PC-9 (cell line): ENCODE measurements around the gene RNU11. TPM values are rescaled to one million over a fixed set of nuclear protein-coding genes. Genes with fewer than 3 reads are reported as not detected.
"Not testable (repeated sequence)": the region's sequence is repeated elsewhere in the genome, so short reads cannot be mapped to it uniquely, and the experiment has no call there.

Source experiments
- BruUV-seq: library from RNA; stranded (reverse); fragments of 400-500 nt; replicated peaks from 2 replicates; lab custom pipeline; 2021; lab: Mats Ljungman, UMichigan
- CTCF ChIA-PET: fragments of 300-600 bp; sonication (Branson Sonifier 250); formaldehyde crosslinking; loops from one replicate; lab custom pipeline; 2022; ENCODE audit warnings: antibody characterized with exemption; lab: Charles Lee
- POLR2A ChIA-PET: fragments of 300-600 bp; sonication (Branson Sonifier 250); formaldehyde crosslinking; loops from one replicate; lab custom pipeline; 2022; ENCODE audit warnings: antibody characterized with exemption; ENCODE audit not compliant: unreplicated experiment; lab: Charles Lee
- DNase-seq, 2 experiments: peaks; one replicate each; pipeline versions ENCODE4 v3.0.0 to v3.0.0-alpha.2; 2015 to 2022; ENCODE audit warnings: mixed read lengths in 1 of 2
- H2AFZ ChIP-seq: fragments of 200-600 bp; sonication (generic); 2 replicates; pipeline ENCODE4 v1.8.1; 2017; ENCODE audit warnings: antibody characterized with exemption
- H3F3A ChIP-seq: fragments of 200-600 bp; sonication (generic); 2 replicates; pipeline ENCODE4 v1.8.1; 2017; ENCODE audit warnings: antibody characterized with exemption, mild to moderate bottlenecking, low read depth; ENCODE audit not compliant: insufficient read depth
- H3K27ac ChIP-seq: fragments of 200-600 bp; sonication (generic); 2 replicates; pipeline ENCODE4 v1.6.1; 2016; ENCODE audit warnings: mixed run types
- H3K27me3 ChIP-seq: fragments of 200-600 bp; sonication (generic); 2 replicates; pipeline ENCODE4 v1.6.1; 2016; ENCODE audit warnings: low read depth, mixed run types; ENCODE audit not compliant: insufficient read depth
- H3K36me3 ChIP-seq: fragments of 200-600 bp; sonication (generic); 2 replicates; pipeline ENCODE4 v1.6.1; 2016; ENCODE audit warnings: low read depth, mixed run types
- H3K4me1 ChIP-seq: fragments of 200-600 bp; sonication (generic); replicated peaks from 2 replicates; pipeline ENCODE4 v1.6.1; 2016; ENCODE audit warnings: mixed run types; ENCODE audit not compliant: insufficient read depth
- H3K4me2 ChIP-seq: fragments of 200-600 bp; sonication (generic); 2 replicates; pipeline ENCODE4 v1.6.1; 2017; ENCODE audit warnings: mixed run types
- H3K4me3 ChIP-seq: fragments of 200-600 bp; sonication (generic); 2 replicates; pipeline ENCODE4 v1.6.1; 2016; ENCODE audit warnings: mixed run types
- H3K79me2 ChIP-seq: fragments of 200-600 bp; sonication (generic); 2 replicates; pipeline ENCODE4 v1.6.1; 2017; ENCODE audit warnings: low read depth, mixed run types
- H3K9me2 ChIP-seq: fragments of 200-600 bp; sonication (generic); 2 replicates; pipeline ENCODE4 v1.8.1; 2017; ENCODE audit warnings: mild to moderate bottlenecking; ENCODE audit not compliant: insufficient read depth
- H3K9me3 ChIP-seq: fragments of 200-600 bp; sonication (generic); 2 replicates; pipeline ENCODE4 v1.8.1; 2016; ENCODE audit warnings: low read depth; ENCODE audit not compliant: insufficient read depth
- H4K20me1 ChIP-seq: fragments of 200-600 bp; sonication (generic); 2 replicates; pipeline ENCODE4 v1.8.1; 2017; ENCODE audit not compliant: insufficient read depth
- CTCF ChIP-seq: fragments of 200-600 bp; sonication (generic); conservative IDR thresholded peaks from 2 replicates; pipeline ENCODE4 v1.6.1; 2017; ENCODE audit warnings: mixed run types, antibody characterized with exemption, mild to moderate bottlenecking, moderate library complexity
- EZH2 ChIP-seq: fragments of 200-600 bp; sonication (generic); IDR thresholded peaks from 2 replicates; pipeline ENCODE4 v1.8.0; 2017; ENCODE audit warnings: antibody characterized with exemption, low read depth
- intact Hi-C: fragments of 100-400 bp; cut with micrococcal nuclease; formaldehyde crosslinking; loops from one replicate; pipeline ENCODE4 v1.10.0; 2022; ENCODE audit not compliant: unreplicated experiment
- total RNA-seq: library from RNA; stranded (reverse); gene quantifications from 2 replicates; pipeline ENCODE4 v1.2.3, GENCODE V29; 2021

RNU11 gene
- total RNA-seq, 1 experiment from 2014 or later, result not detected

DNA sequence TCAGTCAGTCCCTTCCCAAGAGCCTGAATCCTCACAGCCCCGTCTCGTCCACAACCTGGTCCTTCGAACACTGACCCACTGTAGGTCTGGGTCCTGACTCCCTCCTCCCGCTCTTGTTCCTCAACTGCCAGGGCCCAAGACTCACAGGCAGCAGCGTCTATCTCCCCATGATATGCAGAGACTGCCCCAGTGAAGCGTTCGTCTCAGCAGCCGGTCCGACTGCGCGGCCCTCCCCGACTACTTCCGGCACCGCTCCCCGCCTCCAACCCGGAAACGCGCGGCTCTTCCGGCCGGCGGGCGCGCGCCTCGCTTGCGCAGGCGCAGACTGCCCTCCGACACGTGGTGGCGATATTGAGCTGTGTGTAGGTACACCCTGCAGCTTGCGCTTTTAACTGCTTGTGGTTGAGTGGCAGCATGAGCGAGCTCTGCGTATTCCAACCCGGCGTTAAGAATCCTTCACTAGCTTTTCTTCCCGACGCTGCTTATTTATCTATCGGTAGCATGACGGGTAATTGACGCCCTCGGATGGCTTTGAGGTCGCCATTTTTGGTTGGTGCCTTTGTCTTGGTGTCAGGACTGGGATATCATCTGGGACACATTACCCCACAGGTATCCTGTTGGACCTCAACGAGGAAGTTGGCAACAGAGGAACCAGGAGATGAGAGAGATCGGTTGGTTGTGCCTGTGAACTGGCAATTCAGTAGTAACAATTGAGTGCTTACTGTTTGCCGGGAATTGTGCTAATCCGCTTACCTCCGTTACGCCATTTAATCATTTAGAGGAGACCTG is 5.4 kb upstream of the RNU11 start, which contains the start of gene TAF12:
TAF12 (minus strand) TSS at position 221 of the 789 bp plus-strand sequence. CDS start 20,986 bp downstream, outside the sequence.
- intact Hi-C loops, result loop anchor here (1.0 to 10.0 kb wide), 4 partner anchors 93 to 562 kb away; partner anchors contain the start of gene YTHDF2
- Histone ChIP-seq H3K79me2 (peaks cover 24% of the 10 kb centered on the region), H3F3A (peaks cover 22% of the 10 kb centered on the region), H2AFZ (peak within 1 kb of the TSS; percentile 93), H3K9me2 (no peaks in the 10 kb centered on the region), H3K4me1 (peaks cover 16% of the 10 kb centered on the region), H3K4me2 (peak within 1 kb of the TSS; percentile 99), H3K36me3 (no peaks in the 10 kb centered on the region), H3K27ac (peak within 1 kb of the TSS; percentile 97), H3K27me3 (no peaks in the 10 kb centered on the region), H3K9me3 (no peaks in the 10 kb centered on the region), H4K20me1 (no peaks in the 10 kb centered on the region), H3K4me3 (peak within 1 kb of the TSS; percentile 91)
- POLR2A ChIA-PET, result interaction anchor here (0.6 to 1.0 kb wide), 12 partner anchors 25 to 1937 kb away, joined by 3 to 45 read pairs (median 4); partner anchors contain the start of genes GMEB1 and YTHDF2
- TSS peak; percentile 90 for BruUV-seq
- TF ChIP-seq EZH2 (no peak), CTCF (no peak; the same call in 1 of the 2 replicates)
- CTCF ChIA-PET, result interaction anchor here (0.5 to 1.3 kb wide), 10 partner anchors 93 to 291 kb away, joined by 3 to 23 read pairs (median 6); partner anchors contain the start of gene YTHDF2
- DNase-seq, result peak; percentile 81 to 85

GRCh38 chr1:28644494-28644893 is 3.9 kb upstream of the RNU11 start:
- intact Hi-C loops, result loop anchor here (5.0 to 10.0 kb wide), 2 partner anchors 233 to 560 kb away; no protein-coding TSS in a partner anchor
- H3K36me3 ChIP-seq, result no peaks in the 10 kb centered on the region
- peak overlapping the region; percentile 99 for H3K4me2 ChIP-seq
- peak overlapping the region; percentile 91; the same call in 1 of the 2 replicates for H3K4me3 ChIP-seq
- peak overlapping the region; percentile 97 for H3K27ac ChIP-seq
- peaks cover 34% of the 10 kb centered on the region for H3F3A ChIP-seq
- no peaks in the 10 kb centered on the region for H3K9me3 ChIP-seq
- H3K79me2 ChIP-seq, result peaks cover 24% of the 10 kb centered on the region
- ChIA-PET POLR2A (no interaction called here), CTCF (interaction anchor here (0.7 kb wide), 2 partner anchors 171 to 290 kb away, joined by 3 read pairs; no protein-coding TSS in a partner anchor)
- no peak overlapping the region for H2AFZ ChIP-seq
- peaks cover 20% of the 10 kb centered on the region for H3K4me1 ChIP-seq
- TF ChIP-seq EZH2, result no peak
- no peak for TF ChIP-seq CTCF
- no peaks in the 10 kb centered on the region for H4K20me1 ChIP-seq
- BruUV-seq, result no TSS peak
- H3K27me3 ChIP-seq, result no peaks in the 10 kb centered on the region
- DNase-seq, result no peak
- no peaks in the 10 kb centered on the region for H3K9me2 ChIP-seq

- BruUV-seq, H2AFZ ChIP-seq, CTCF ChIA-PET, H3K27me3 ChIP-seq, H3K36me3 ChIP-seq, H3K9me2 ChIP-seq, POLR2A ChIA-PET, H3K27ac ChIP-seq, DNase-seq, H4K20me1 ChIP-seq, H3K9me3 ChIP-seq, H3K4me2 ChIP-seq, H3K4me3 ChIP-seq: not testable (repeated sequence)
- intact Hi-C loops, result loop anchor here (5.0 to 10.0 kb wide), 2 partner anchors 138 to 559 kb away; partner anchors contain the start of gene RCC1
- H3K4me1 ChIP-seq, result peaks cover 24% of the 10 kb centered on the region
- H3K79me2 ChIP-seq, result peaks cover 22% of the 10 kb centered on the region
- peaks cover 35% of the 10 kb centered on the region for H3F3A ChIP-seq
These were observed 3.0 kb upstream of the RNU11 start for GRCh38 chr1:28645406-28645805.
